Measurements from ENCODE around the gene PALB2.

- TF ChIP-seq, protein P1, sequence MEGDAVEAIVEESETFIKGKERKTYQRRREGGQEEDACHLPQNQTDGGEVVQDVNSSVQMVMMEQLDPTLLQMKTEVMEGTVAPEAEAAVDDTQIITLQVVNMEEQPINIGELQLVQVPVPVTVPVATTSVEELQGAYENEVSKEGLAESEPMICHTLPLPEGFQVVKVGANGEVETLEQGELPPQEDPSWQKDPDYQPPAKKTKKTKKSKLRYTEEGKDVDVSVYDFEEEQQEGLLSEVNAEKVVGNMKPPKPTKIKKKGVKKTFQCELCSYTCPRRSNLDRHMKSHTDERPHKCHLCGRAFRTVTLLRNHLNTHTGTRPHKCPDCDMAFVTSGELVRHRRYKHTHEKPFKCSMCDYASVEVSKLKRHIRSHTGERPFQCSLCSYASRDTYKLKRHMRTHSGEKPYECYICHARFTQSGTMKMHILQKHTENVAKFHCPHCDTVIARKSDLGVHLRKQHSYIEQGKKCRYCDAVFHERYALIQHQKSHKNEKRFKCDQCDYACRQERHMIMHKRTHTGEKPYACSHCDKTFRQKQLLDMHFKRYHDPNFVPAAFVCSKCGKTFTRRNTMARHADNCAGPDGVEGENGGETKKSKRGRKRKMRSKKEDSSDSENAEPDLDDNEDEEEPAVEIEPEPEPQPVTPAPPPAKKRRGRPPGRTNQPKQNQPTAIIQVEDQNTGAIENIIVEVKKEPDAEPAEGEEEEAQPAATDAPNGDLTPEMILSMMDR (conservative IDR thresholded peaks at IDR 0.05; ENCODE audit: low read depth in 2 of 2), result no peak
- no peak for TF ChIP-seq POLR2AphosphoS5 (IDR thresholded peaks at IDR 0.05; ENCODE audit: low read depth)
Observed at GRCh38 chr16:23666571-23667354, 25.7 kb upstream of the PALB2 start.

Measured in GM23338 (cell line).